NCI-H2196 treated with DMSO at 0.1 percent for 48 hours (cell line): ENCODE results near the gene KIF7.
"Not testable (repeated sequence)": the region's sequence is repeated elsewhere in the genome, so short reads cannot be mapped to it uniquely, and the experiment has no call there.

Experiments
- DNase-seq: peaks from one replicate; lab custom pipeline; 2025; ENCODE audit not compliant: unreplicated experiment; lab: John Stamatoyannopoulos, UW

Gene KIF7, protein sequence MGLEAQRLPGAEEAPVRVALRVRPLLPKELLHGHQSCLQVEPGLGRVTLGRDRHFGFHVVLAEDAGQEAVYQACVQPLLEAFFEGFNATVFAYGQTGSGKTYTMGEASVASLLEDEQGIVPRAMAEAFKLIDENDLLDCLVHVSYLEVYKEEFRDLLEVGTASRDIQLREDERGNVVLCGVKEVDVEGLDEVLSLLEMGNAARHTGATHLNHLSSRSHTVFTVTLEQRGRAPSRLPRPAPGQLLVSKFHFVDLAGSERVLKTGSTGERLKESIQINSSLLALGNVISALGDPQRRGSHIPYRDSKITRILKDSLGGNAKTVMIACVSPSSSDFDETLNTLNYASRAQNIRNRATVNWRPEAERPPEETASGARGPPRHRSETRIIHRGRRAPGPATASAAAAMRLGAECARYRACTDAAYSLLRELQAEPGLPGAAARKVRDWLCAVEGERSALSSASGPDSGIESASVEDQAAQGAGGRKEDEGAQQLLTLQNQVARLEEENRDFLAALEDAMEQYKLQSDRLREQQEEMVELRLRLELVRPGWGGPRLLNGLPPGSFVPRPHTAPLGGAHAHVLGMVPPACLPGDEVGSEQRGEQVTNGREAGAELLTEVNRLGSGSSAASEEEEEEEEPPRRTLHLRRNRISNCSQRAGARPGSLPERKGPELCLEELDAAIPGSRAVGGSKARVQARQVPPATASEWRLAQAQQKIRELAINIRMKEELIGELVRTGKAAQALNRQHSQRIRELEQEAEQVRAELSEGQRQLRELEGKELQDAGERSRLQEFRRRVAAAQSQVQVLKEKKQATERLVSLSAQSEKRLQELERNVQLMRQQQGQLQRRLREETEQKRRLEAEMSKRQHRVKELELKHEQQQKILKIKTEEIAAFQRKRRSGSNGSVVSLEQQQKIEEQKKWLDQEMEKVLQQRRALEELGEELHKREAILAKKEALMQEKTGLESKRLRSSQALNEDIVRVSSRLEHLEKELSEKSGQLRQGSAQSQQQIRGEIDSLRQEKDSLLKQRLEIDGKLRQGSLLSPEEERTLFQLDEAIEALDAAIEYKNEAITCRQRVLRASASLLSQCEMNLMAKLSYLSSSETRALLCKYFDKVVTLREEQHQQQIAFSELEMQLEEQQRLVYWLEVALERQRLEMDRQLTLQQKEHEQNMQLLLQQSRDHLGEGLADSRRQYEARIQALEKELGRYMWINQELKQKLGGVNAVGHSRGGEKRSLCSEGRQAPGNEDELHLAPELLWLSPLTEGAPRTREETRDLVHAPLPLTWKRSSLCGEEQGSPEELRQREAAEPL (N-terminal part only)

DNA sequence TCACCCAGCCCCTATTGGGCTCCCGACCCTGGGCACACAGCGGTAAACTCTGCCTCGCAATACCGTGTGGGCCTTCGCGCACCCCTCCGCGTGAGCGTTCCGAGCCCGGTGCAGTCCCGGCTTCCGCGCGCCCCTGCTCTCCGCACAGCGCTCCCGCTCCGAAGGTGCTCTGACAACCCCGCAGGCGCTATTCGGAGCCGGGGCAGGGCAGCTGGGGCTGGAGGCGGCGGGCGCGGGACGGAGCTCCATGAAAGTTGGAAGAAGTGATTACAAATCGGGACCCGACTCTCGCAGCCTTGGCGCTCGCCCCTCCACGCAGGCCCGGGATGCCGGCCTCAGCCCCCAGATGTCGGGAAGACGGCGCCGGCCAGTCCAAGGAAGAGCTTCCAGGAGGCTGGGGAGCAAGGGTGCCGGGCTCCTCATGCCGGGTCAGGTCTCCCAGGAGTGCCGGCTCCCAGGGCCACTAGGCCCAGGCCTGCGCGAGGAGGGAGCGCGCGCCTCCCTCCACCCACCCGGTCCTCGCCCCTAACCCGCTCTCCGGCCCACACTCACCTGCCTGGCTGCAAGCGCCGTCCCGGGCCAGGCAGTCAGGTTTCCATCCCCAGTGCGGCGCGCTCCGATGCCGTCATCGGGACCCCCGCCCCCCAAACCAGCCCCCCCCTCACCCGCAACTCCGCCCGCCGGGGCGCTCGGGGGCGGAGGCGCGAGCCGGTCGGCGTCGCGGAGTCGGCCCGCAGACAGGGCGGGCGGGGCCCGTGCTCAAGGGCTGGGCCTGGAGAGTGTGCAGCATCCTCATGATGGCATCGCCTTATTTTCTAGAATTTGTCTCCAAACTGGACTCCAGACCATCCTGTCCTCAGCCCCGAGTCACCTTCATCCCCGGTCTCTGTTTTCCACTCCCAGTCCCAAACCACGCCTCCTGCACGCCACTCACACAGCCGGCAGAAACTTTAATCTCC is at the start of gene KIF7:
Gene KIF7, minus strand, starts transcription at position 621 of the 959 bp plus-strand sequence. CDS start 2,537 bp downstream, outside the sequence.
- no peak for DNase-seq

DNA sequence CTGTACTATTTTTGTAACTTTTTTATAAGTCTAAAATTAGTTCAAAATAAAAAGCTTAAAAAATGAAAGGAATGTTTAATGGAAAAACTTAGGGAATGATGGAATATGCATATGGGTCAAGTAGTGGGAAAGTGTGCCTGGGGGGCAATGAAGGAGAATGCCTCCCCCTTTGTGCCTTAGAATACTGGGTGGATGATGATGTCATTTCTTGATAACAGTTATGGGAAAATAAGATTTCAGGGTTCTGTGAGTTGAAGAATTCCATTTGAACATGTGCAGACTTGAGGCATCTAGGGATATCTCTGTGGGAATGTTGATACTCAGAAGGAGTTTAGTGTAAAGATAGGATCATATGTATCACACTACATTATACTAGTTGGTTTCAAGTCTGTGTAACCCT is 49.1 kb upstream of the KIF7 start:
- DNase-seq: no peak

DNA sequence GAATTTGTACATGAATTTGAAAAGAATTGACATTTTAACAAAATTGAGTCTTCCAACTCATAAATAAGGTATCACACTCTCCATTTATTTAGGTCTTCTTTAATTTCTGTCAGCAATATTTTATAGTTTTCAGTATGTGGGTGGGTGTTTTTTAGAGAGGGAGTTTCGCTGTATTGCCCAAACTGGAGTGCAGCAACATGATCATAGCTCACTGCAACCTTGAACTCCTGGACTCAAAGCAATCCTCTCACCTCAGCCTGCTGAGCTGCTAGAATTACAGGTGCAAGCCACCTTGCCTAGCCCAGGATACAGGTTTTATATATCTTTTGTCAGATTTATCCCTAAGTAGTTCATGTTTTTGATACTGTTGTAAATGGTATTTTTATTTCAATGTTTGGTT is 39.9 kb upstream of the KIF7 start:
- no peak for DNase-seq

DNA sequence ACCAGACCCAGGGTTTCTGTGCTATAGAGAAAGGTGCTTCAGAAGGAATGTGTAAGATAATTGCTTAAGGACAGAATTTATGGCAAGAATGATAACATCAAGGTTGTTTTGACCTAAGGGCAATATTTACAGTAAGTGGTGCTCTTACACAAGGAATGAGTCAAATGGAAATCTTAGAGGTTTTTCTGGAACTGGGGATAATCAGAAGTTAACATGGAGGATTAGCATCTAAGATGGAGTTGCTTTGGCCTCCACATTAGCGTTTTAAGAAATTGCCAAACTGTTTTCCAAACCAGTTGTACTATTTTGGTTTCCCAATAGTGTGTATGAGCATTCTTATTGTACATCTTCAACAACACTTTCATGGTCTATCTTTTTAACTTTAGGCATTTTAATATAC is 38.4 kb upstream of the KIF7 start:
- no peak for DNase-seq

DNA sequence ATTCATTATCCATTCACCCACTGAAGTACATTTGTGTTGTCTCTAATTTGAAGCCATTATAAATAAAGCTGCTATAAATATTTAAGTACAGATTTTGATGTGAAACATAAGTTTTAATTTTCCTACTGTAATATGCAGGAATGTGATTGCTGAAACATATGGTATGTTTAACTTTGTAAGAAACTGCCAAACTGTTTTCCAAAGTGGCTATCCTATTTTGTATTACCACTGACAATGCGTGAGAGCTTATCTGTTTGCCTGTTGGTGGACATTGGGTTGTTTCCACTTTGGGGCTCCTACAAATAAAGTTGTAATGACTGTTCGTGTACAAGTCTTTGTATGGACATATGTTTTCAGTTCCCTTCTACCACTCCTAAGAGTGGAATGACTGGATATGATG is 37.8 kb upstream of the KIF7 start:
- no peak for DNase-seq

DNA sequence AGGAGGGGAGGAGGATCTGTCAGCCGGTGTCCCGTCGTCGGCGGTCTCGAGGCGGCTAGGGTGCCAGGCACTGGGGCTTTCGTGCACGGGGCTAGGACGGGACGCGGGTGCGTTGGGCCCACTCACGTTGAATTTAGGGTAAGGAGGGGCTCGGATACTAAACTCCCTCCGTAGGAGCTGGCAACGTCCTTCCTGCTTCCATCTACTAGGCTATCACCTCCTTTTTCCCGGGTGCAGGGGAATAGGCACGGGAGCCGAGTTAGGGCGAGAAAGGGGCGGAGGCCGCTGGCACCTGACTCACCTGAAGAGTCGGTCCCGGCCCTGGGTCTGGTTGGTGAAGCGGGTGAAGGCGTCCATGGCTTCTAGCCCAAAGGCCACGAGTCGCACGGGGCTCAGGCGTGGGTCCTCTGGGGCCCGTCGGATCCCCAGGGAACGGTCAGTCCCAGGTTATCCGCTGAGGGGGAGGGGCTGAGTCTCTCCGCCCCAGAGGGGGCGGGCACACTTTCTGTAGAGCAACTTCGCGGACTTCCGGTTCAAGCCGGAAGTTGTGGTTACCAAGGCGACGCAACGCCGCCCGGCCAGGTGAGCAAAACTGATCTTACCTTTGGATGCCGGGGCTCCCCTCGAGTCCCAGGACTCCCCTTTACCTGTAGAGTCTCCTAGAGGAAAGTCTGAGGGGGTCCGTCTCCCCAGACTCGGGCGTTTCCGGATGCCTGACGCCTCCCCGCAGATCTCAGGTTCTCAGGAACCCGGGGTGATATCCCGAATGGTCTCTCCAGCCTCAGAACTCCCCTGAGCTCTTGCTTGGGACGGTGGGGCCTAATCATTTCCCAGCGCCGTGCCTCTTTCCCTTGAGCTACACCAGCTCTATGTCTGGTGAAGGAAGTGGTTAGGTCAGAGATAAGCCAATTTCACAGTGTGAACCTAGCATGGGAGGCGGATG is 35.3 kb upstream of the KIF7 start, which contains the start of the genes PEX11A and WDR93:
Gene PEX11A, minus strand, starts transcription at position 479 of the 943 bp plus-strand sequence. Its CDS starts 122 bp downstream, at position 357.
Gene WDR93, plus strand, starts transcription at position 536 of the 943 bp plus-strand sequence. CDS start 10,936 bp downstream, outside the sequence.
- DNase-seq: peak; percentile 58

DNA sequence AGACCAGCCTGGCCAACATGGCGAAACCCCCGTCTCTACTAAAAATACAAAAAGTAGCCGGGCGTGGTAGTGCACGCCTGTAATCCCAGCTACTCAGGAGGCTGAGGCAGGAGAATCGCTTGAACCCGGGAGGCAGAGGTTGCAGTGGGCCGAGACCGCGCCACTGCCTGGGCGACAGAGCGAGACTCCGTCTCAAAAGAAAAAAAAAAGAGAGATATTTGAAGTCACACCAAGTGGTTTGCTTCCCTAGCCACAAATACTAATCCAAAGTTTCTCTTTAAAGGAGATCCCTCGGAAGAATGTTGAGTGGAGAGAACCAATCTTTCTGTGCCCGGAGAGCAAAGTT is 34.6 kb upstream of the KIF7 start:
- not testable (repeated sequence) for DNase-seq

DNA sequence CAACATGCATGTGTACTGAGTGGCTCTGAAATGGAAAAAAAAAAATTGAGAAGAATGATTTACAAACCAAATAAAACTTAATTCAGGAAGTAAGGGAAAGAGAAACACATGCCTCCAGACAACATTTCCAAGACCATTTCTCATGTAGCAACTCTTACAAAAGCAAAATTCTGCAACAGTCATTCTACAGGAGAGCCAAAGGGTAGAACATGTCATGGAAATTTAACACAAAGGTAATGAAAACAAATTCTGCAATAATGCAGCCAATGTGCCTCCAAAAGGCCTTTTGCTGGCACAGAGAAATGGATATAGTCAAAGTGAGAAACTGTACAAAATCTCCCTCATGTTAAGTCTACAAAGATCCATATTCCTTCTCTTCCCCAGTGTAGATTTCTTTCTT is 31.3 kb upstream of the KIF7 start:
- DNase-seq: no peak

DNA sequence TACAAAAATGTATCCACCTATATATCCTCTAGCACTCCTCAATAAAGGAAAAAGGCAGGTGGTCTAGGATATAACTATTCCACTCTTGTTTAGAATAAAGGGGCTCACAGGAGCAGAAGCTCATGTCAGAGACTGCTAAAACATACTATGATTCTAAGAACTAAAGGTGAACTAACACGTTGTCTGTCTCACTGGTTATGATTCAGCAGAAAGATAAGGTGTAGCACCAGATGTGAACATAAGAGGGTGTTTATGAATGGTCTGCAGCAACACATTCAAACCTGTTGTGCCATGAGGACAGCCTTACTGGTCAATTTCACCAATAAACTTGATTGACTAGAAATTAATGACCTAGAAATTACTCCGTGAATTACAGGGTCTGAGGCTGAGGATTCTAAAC is 30.7 kb upstream of the KIF7 start:
- no peak for DNase-seq

DNA sequence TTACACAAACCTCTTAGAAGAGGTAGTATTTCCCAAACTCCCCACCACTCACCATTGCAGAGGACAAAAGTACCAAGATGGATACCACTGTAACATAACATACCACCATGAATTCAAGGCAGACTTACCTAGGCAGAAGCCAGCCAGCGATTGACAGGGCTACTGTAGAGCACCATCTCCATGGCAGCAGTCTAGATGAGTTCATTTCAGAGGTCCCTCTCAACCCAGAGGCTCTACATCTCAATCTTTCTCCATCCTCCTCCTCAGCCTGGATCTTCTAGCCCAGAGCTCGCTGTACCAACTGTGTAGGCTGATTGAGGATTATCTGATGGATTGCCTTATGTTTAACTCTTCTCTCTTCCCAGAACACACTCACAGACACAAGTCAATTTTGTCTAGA is 25.9 kb upstream of the KIF7 start:
- no peak for DNase-seq

DNA sequence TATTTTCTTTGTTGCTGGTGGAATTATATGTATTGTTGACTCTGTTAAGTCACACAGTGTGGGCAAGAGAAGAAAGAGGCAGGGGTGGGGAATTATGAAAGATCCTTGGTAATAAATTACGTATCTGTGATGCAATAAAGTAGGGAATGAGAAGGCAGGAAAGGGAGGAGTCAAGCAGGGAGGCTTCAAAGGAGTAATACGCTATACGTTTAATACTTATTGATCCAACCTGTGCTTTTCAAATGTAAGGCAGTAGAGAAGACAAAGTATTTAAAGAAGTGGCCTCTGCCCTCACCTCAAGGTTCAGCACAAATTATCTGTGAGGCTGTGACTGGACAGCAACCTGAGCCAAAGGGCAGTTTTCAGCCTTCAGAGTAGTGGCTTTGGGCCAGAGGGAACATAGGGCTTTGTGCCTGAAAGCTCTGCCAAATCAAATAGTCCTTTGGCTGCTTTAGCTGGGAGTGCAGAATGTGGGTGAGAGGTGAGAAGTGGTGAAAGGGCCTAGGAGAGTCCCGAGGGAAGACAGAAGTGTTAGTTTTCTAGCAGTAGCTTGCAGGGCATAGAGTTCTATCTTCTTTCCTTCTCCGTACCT is 25.1 kb upstream of the KIF7 start:
- DNase-seq: peak; percentile 76

DNA sequence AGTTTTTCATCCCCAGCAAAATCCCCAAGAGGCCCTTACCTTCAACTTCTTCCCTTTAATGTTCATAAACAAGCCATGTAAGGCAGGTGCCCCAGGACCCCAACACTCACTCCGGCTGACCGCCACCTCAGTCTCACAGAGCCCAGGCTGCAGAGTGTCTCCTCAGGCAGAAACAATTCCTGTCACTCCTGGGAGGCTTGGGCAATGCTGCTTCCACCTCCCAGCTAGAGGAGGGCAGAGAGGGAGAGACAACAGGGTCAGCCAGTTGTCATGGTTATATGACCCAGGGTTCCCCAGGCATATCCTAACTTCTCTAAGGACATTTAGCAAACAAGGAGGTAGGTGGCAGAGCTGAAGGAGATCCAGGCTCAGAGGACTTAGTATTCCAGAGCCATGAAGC is 23.9 kb upstream of the KIF7 start, which contains the start of gene PLIN1:
Gene PLIN1, minus strand, starts transcription at position 156 of the 400 bp plus-strand sequence. CDS start 1,878 bp downstream, outside the sequence.
- no peak for DNase-seq

DNA sequence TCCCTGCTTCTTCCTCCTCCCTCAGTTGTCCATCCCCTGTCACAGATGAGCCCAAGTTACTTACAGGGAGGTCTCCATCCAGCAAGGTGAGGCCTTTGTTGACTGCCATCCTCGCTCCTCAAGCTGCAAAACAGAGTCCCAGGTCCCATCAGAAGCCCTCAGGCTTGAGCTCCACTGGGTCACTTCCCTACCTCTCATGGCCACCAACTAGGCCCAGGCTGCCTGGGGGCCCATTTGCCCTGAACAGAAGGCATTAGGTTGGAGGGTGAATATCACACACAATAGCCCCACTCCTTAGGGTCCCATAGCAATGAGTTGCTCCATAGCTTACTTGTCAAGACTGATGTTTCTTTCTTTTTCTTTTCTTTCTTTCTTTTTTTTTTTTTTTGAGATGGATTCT is 22.1 kb upstream of the KIF7 start:
- no peak for DNase-seq

DNA sequence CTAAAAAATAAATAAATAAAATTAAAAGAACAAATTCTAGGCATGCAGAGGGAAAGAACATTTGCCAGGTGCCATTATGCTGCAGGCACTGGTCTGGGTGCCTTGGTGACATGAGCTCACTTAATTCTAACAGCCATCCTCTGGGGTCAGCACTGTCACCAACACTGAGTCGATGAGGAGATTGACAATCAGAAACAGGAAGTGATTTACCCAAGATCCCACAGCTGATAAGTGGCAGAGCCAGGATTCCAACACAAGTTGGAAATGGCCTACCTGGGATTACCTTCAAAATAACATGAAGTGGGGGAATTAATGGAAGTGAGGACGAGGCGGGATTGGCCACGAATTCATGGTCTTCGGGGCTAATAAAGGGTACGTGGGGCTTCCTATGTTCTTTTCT is 20.3 kb upstream of the KIF7 start:
- DNase-seq: no peak

DNA sequence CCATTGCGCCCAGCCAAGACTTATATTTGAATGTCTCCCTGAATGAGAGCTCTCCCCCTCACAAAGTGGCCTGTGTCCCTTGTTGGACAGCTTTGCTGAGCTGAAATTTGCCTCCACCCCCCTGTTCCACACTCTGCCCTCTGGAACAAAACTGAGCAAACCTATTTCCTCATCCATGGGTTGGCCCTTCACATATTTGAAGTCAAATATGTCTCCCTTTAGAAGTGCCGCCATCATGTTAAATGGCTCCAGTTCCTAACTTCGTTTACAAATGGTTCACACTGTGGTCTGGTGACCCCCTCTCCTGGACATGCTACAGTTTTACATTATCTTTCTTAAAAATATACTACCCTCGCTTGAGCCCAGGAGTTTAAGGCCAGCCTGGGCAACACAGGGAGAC is 19.3 kb upstream of the KIF7 start:
- DNase-seq: no peak

DNA sequence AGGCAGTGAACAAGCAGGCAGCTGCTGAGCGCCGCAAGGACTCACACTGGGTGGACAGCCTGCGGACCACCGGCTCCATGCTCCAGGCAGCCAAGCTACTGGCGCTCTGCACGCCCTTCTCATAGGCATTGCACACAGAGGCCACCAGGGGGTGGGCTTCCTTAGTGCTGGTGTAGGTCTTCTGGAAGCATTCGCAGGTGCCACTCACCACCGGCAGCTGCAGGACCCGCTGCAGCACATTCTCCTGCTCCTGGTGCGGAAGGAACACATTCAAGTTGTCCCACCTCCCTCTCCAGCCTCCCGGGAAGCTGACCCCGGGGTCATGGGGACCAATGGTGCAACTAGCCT is 17.9 kb upstream of the KIF7 start:
- DNase-seq: no peak

DNA sequence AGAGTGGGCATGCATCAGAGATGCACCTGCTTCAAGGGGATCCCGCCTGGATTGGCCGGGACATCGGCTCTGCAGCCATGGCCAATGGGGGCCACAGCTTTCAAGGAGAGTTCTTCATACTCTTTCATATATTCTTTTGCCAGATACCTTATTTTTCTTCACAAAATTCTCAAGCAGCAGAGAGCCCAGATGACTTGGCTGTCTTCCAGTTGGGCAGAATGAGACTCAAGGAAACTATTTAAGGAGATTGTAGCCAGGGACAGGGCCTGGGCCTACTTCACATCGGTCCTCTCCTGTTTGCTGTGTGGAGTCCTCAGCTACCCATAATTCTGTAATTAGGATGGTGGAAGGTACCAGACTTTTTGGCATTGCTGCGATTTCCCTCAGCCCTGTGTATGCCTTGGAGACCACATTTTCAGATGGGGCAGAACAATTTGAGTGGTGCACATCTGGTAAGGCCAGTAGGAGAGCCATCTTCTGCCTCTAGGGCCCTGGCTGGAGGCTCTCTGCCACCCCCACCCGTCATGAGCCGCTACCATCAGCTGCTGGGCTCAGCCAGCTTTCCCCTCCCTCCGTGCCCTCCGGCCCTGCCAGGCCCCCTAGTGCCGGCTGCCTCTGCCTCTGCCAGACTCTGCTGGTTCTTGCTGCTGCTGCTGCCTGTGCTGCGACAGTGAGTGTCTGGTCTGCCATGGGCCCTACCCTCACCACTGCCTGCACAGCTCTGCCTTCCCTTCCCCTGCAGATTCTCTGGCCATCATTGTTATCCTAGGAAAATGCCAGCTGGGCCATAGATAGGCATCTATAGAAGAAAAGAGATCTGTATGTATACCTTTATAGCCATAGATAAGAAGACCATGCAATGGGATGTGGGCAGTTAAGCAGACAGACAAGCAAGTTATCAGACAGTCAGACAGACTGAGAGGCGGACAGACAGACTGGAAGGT is 17.2 kb upstream of the KIF7 start:
- DNase-seq: no peak
